GM18508 (cell line): ENCODE results near the gene GGA1.

ENCODE experiments used
- ATAC-seq: cut with Tn5 transposase; IDR thresholded peaks from one replicate; pipeline ENCODE4 v1.9.1; 2021; ENCODE audit warnings: moderate number of reproducible peaks; ENCODE audit not compliant: insufficient read depth, unreplicated experiment

The GGA1 gene

GRCh38 chr22:37628830-37629229 is 20.2 kb downstream of the GGA1 start:
- no peak for ATAC-seq

DNA sequence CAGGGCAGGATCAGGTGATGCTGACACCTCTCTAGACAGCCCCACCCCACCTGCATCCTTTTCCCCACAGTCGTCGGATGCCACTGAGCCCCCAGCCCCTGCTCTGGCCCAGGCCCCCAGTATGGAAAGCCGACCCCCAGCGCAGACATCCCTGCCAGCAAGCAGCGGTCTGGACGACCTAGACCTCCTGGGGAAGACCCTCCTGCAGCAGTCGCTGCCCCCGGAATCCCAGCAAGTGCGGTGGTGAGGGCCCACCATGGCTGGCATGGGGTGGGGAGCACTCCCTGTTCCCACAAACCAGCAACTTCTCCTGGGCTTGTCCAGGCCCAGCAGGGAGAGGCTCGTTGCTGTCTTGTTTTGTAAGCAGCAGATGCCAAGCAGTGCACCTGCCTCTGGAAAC is 21.3 kb downstream of the GGA1 start:
- no peak for ATAC-seq

DNA sequence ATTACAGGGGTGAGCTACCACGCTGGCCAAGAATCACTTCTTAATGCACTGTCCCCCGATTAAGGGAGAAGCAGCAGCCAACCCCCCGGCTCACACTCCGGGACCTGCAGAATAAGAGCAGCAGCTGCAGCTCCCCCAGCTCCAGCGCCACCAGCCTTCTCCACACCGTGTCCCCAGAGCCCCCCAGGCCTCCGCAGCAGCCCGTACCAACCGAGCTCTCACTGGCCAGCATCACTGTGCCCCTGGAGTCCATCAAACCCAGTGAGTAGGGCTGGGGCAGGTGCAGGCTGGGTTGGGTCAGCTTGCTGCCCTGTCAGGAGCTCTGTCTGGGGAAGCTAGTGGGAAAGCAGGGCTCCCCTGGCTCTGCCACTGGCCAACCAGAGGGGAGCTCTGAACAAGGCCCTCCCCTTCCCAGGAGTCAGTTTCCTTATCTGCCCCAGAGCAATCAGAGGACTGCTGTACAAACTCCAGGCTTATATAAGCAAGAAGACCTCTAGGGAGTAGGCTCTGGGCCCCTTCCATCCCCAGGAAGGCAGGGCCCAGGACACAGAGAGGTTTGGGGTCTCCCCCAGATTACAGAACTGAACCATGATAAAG is 22.3 kb downstream of the GGA1 start:
- no peak for ATAC-seq

- no peak for ATAC-seq
Observed at GRCh38 chr22:37631448-37632173, 23.0 kb downstream of the GGA1 start.

- ATAC-seq = peak; percentile 4
Observed at GRCh38 chr22:37632174-37633088, 23.8 kb downstream of the GGA1 start.

- ATAC-seq = peak; percentile 33
Observed at GRCh38 chr22:37633089-37633624, 24.5 kb downstream of the GGA1 start.

- ATAC-seq = peak; percentile 18
Observed at GRCh38 chr22:37633625-37634416, 25.2 kb downstream of the GGA1 start.

GRCh38 chr22:37634417-37634924 is 25.8 kb downstream of the GGA1 start:
- ATAC-seq = no peak

DNA sequence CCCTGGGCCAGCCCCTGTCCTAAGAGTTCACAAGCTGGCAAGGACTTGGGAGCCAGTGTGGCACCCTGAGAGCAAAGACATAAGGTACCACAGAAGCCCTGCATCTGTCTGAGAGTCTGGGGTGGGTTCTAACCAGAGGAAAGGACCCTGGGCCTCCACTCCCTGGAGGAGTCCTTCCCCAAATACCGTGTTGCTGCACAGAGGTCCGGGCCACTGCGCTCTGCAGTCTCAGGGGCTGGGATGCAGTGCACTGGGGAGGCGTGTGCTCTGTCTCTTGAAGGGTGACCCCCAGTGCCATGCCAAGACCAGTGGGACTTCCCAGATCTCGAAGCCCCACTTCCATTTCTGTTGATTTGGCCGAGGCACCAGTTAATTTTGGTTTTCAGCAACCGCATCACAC is 26.5 kb downstream of the GGA1 start:
- ATAC-seq = no peak

DNA sequence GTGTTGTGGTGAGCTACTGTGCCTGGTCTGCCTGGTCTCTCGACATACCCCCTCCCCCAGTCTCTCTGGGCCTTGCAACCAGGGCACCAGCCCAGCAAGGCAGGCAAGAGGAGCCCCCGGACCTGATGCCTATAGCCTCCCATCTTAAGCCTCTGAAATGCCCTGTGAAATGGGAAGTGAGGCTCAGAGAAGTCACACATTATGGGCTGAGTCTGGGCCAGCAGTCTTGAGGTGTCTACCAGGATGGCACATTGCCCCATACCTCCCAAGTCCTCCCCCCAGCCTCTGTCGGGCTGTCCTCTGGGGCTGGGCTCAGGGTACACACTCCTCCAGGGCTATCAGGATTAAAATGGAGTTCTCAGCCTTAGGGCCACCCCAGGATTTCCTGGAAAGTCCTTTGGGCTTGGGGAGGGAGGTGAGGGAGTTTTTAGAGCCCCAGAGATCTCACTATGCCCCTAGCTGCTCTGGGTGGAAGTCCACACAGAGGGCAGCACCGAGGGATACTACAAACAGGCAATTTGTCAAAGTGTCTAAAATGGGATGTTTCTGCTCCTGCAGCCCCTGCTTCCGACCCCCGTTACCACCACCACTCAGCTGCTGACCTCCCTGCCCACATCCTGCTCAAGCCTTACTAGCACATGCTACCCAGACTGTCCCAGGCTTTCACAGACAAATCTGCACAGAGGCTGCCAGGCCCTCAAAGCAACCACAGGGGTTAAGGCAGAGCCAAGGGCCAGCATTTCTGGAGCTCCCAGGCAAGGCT is 27.7 kb downstream of the GGA1 start:
- no peak for ATAC-seq

GRCh38 chr22:37636949-37637273 is 28.3 kb downstream of the GGA1 start:
- ATAC-seq = no peak

GRCh38 chr22:37638391-37639069 is 29.9 kb downstream of the GGA1 start:
- ATAC-seq = no peak

DNA sequence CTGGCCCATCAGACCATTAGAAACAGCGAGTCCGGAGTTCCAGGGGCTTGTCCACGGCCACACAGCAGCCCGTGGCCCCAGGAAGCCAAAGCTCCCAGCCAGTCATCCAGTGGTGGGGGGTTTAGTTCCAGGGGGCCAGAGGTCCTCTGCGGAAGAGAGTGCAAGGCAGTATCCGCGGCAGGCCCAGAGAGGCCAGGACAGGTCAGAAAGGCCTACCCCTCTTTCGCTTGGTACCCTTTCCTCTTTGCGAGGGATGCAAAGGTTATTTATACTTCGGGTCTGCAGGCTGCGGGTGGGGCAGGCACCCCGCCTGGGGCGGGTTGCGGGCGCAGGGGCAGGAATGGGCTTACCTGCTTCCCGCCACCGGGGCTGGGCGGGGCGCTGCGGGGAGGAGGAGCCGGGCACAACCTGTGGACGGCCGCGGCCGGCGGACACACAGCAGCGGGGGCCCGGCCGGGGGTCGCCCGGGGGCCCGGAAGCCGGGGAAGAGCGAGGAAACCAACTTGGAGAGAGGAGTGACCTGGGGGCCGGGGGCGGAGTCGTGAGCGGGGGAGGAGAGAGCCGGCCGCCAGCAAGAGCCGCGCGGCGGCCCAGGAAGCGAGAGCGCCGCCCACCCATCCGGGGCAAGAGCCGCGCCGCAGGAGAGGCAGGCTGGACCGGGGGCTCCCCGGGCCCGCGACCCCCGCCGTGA is 30.6 kb downstream of the GGA1 start, which contains the start of gene SH3BP1:
SH3BP1 (plus strand) TSS at position 600 of the 691 bp plus-strand sequence. CDS start 119 bp downstream, outside the sequence.
- no peak for ATAC-seq

GRCh38 chr22:37639771-37640590 is 31.3 kb downstream of the GGA1 start:
- no peak for ATAC-seq

- ATAC-seq = no peak
Observed at GRCh38 chr22:37640591-37641560, 32.2 kb downstream of the GGA1 start.

- ATAC-seq = no peak
Observed at GRCh38 chr22:37641561-37641949, 32.9 kb downstream of the GGA1 start.
